Osteoblast (primary cell): Measurements from ENCODE around the gene TMEM255B. TPM values are rescaled to one million over a fixed set of nuclear protein-coding genes. Genes with fewer than 3 reads are reported as not detected.

Experiments
- DNase-seq: peaks from one replicate; pipeline ENCODE4 v3.0.0; 2011; ENCODE audit warnings: low spot score, mixed read lengths; ENCODE audit not compliant: insufficient read length; ENCODE audit errors: missing footprints
- H2AFZ ChIP-seq: 2 replicates; pipeline ENCODE4 v1.6.0; 2011; ENCODE audit warnings: mild to moderate bottlenecking, low read length
- H3K27ac ChIP-seq: 2 replicates; pipeline ENCODE4 v1.5.1; 2011; ENCODE audit warnings: mild to moderate bottlenecking, low read depth, low read length, moderate library complexity
- H3K27me3 ChIP-seq: 2 replicates; pipeline ENCODE4 v1.6.0; 2012; ENCODE audit warnings: mild to moderate bottlenecking, control low read depth, inconsistent platforms, low read length, moderate library complexity; ENCODE audit not compliant: insufficient read depth
- H3K36me3 ChIP-seq: 2 replicates; pipeline ENCODE4 v1.5.1; 2011; ENCODE audit warnings: mild to moderate bottlenecking, low read length, control low read depth, moderate library complexity; ENCODE audit not compliant: insufficient read depth
- H3K4me1 ChIP-seq: 2 replicates; pipeline ENCODE4 v1.5.1; 2011; ENCODE audit warnings: mild to moderate bottlenecking, low read length, control low read depth, moderate library complexity; ENCODE audit not compliant: insufficient read depth
- H3K4me2 ChIP-seq: 2 replicates; pipeline ENCODE4 v1.6.0; 2011; ENCODE audit warnings: mild to moderate bottlenecking, low read length; ENCODE audit not compliant: insufficient read depth
- H3K4me3 ChIP-seq: fragments of 200-600 bp; sonication (generic); 3 replicates; pipeline ENCODE4 v1.5.1; 2012; ENCODE audit warnings: mild to moderate bottlenecking, low read length, inconsistent platforms; ENCODE audit not compliant: insufficient read depth
- H3K79me2 ChIP-seq: 2 replicates; pipeline ENCODE4 v1.6.0; 2012; ENCODE audit warnings: mild to moderate bottlenecking, low read length, control low read depth, inconsistent platforms; ENCODE audit not compliant: insufficient read depth
- H3K9me3 ChIP-seq: 2 replicates; pipeline ENCODE4 v1.5.1; 2011; ENCODE audit warnings: low read depth, low read length, control low read depth
- H4K20me1 ChIP-seq: 2 replicates; pipeline ENCODE4 v1.6.0; 2012; ENCODE audit warnings: mild to moderate bottlenecking, low read length, control low read depth; ENCODE audit not compliant: insufficient read depth
- total RNA-seq: library from RNA; depleted of rRNA; stranded (reverse); fragments of >200 nt; gene quantifications from 2 replicates; pipeline ENCODE4 v1.2.3, GENCODE V29; 2012
- TF ChIP-seq, protein P1 (sequence below): IDR thresholded peaks from 2 replicates; pipeline ENCODE4 v1.5.1; 2011; ENCODE audit warnings: mild to moderate bottlenecking, low read depth, low read length, moderate library complexity; ENCODE audit errors: extremely low read depth

TMEM255B gene
- total RNA-seq, 1 donor: 1.8 TPM

DNA sequence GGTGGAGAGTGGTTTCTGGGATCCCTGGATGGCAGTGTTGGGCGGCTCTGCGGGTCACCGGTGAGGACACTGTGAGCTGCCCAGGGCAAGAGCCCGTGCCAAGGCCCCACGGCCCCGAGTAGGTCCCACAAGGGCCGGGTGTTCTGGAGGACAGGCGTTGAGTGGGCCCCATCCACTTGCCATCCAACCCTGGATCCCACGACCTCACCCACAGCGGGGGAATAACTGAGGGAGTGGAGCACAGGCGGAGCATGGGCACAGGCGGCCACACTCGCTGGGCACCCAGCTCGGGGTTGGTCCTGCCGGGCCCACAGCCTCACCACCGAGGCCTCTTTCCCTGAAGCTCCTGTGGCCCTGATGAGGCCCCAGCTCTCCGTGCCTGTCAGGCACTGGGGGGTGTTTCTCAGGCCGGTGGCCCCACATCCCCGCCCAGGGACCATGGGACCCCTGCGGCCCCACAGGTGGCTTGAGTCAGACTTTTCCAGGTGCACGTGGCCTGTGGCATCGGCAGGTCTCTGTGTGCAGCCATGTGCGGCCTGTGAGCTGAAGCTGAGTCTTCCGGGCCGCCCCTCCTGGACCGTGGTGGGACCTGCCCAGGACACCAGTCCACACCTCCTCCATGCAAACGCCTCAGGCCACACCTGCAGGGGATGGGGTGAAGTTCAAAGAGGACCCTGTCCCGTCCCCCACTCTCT, 16.6 kb downstream of the TMEM255B start:
- H2AFZ ChIP-seq: no peak overlapping the region
- TF ChIP-seq, protein P1, sequence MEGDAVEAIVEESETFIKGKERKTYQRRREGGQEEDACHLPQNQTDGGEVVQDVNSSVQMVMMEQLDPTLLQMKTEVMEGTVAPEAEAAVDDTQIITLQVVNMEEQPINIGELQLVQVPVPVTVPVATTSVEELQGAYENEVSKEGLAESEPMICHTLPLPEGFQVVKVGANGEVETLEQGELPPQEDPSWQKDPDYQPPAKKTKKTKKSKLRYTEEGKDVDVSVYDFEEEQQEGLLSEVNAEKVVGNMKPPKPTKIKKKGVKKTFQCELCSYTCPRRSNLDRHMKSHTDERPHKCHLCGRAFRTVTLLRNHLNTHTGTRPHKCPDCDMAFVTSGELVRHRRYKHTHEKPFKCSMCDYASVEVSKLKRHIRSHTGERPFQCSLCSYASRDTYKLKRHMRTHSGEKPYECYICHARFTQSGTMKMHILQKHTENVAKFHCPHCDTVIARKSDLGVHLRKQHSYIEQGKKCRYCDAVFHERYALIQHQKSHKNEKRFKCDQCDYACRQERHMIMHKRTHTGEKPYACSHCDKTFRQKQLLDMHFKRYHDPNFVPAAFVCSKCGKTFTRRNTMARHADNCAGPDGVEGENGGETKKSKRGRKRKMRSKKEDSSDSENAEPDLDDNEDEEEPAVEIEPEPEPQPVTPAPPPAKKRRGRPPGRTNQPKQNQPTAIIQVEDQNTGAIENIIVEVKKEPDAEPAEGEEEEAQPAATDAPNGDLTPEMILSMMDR: no peak
- no peaks in the 10 kb centered on the region for H4K20me1 ChIP-seq
- no peak overlapping the region for H3K4me2 ChIP-seq
- no peaks in the 10 kb centered on the region for H3K79me2 ChIP-seq
- peaks cover 12% of the 10 kb centered on the region for H3K4me1 ChIP-seq
- H3K4me3 ChIP-seq: no peak overlapping the region
- peaks cover 4% of the 10 kb centered on the region for H3K9me3 ChIP-seq
- H3K27ac ChIP-seq: no peak overlapping the region
- peak; percentile 37 for DNase-seq
- no peaks in the 10 kb centered on the region for H3K36me3 ChIP-seq
- H3K27me3 ChIP-seq: peaks cover 21% of the 10 kb centered on the region

DNA sequence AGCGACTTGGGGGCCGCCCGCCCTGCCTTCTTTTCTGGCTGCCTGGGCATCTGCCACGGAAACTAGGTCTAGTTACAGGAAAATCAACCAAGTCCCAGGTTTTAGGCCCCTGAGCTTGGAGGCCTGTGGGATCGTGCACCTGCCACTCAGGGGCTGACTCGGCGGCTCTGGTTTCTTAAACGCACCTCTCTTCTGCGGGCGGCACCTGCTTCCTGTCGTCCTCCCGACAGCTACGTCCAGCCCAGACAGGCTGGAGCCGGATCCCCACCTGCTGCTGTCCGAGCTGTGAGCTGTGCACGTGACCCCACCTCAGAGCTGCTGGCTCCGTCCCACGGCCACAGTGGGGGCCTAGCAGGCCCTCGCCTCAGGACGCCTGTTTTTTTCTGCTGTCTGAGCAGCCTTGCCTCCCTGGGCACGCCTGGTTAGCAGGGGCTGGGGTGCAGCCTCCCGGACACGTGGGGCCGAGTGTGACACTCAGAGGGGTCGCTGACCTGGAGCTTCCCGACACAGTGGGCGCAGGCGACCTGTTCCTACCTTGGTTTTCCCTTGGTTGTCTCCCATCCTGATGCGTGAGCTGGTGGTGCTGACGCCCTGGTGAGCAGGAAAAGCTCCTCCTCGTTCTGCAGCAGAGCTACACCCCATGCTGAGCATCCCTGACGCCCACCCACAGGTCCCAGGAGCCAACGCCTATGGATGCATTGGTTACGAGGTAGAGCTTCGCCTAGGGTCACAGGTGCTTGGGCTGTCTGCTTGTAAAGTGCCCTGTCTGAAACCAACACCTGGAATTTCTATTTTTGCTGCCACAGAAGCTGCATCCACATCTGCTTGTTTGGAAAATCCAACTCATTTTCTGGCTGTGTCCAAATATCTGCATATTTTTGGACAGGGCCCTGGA, 17.5 kb downstream of the TMEM255B start:
- H3K4me3 ChIP-seq: no peak overlapping the region
- no peak overlapping the region for H3K4me2 ChIP-seq
- peaks cover 4% of the 10 kb centered on the region for H3K9me3 ChIP-seq
- no peaks in the 10 kb centered on the region for H3K79me2 ChIP-seq
- H2AFZ ChIP-seq: no peak overlapping the region
- TF ChIP-seq, protein P1: no peak
- H3K36me3 ChIP-seq: no peaks in the 10 kb centered on the region
- peaks cover 12% of the 10 kb centered on the region for H3K4me1 ChIP-seq
- peak; percentile 64 for DNase-seq
- H3K27ac ChIP-seq: no peak overlapping the region
- no peaks in the 10 kb centered on the region for H4K20me1 ChIP-seq
- H3K27me3 ChIP-seq: peaks cover 21% of the 10 kb centered on the region

- Histone ChIP-seq H3K27ac (no peak overlapping the region), H3K9me3 (no peaks in the 10 kb centered on the region), H3K4me2 (no peak overlapping the region), H3K79me2 (no peaks in the 10 kb centered on the region), H4K20me1 (no peaks in the 10 kb centered on the region), H3K4me3 (no peak overlapping the region), H3K4me1 (peaks cover 12% of the 10 kb centered on the region), H2AFZ (no peak overlapping the region), H3K36me3 (no peaks in the 10 kb centered on the region), H3K27me3 (peaks cover 21% of the 10 kb centered on the region)
- TF ChIP-seq, protein P1: no peak
- peak; percentile 86 for DNase-seq
Observed at GRCh38 chr13:113777311-113778260, 18.6 kb downstream of the TMEM255B start.
